Upper lobe of left lung (tissue), 4 donors: Measurements from ENCODE around the gene EXOC2.

Source experiments
- EP300 ChIP-seq, 4 donors: sonication (generic); formaldehyde crosslinking; IDR thresholded peaks; one replicate each; pipeline ENCODE4 v1.5.1; 2017; ENCODE audit warnings: antibody characterized with exemption in 4 of 4, control low read depth in 2 of 4
- POLR2A ChIP-seq, 4 donors: fragments of 450-650 bp; IDR thresholded peaks; one replicate each; pipeline ENCODE4 v1.5.1; 2016 to 2017; ENCODE audit warnings: antibody characterized with exemption in 4 of 4, mild to moderate bottlenecking in 2 of 4
- POLR2AphosphoS5 ChIP-seq, 2 donors: sonication (generic); formaldehyde crosslinking; IDR thresholded peaks; one replicate each; pipeline ENCODE4 v1.5.1; 2017; ENCODE audit warnings: antibody characterized with exemption in 2 of 2
- TF ChIP-seq, protein P1 (sequence below), 6 experiments: fragments of 450-650 bp in 4 of 6; fragments of 200-600 bp in 2 of 6; sonication (generic) in 2 of 6; IDR thresholded peaks; one replicate each; pipeline ENCODE4 v1.5.1; 2016 to 2019; ENCODE audit warnings: antibody characterized with exemption in 6 of 6

DNA sequence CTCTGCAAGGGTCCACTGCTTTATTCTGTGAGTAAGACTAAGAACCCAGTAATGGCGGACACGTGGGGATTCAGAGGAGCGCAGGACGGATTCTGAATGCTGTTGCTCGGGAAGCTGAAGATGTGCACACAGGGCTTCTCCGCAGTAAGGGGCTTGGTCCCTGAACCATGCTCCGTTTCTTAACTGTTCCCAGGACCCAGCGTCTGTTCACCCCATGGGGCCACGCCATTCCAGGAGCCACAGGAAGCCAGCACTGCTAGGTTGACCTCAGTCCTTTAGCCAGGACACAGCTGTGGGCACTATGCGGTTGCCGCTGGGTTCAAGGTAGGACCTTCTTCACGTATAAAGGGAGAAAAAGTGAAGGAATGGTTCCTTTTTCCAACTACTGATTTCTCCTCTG lies 241.6 kb downstream of the EXOC2 start:
- TF ChIP-seq, protein P1, sequence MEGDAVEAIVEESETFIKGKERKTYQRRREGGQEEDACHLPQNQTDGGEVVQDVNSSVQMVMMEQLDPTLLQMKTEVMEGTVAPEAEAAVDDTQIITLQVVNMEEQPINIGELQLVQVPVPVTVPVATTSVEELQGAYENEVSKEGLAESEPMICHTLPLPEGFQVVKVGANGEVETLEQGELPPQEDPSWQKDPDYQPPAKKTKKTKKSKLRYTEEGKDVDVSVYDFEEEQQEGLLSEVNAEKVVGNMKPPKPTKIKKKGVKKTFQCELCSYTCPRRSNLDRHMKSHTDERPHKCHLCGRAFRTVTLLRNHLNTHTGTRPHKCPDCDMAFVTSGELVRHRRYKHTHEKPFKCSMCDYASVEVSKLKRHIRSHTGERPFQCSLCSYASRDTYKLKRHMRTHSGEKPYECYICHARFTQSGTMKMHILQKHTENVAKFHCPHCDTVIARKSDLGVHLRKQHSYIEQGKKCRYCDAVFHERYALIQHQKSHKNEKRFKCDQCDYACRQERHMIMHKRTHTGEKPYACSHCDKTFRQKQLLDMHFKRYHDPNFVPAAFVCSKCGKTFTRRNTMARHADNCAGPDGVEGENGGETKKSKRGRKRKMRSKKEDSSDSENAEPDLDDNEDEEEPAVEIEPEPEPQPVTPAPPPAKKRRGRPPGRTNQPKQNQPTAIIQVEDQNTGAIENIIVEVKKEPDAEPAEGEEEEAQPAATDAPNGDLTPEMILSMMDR (IDR thresholded peaks at IDR 0.05): no peak
- TF ChIP-seq EP300 (IDR thresholded peaks at IDR 0.05) (no peak), POLR2AphosphoS5 (IDR thresholded peaks at IDR 0.05) (no peak), POLR2A (IDR thresholded peaks at IDR 0.05) (no peak)
